ENCODE measurements around the gene ZYG11B. TPM values are rescaled to one million over a fixed set of nuclear protein-coding genes. Genes with fewer than 3 reads are reported as not detected.

Gene ZYG11B
- total and polyA plus RNA-seq, 9 of the 15 experiments (the other 6 are each of a cell fraction or from before 2014, with no cell fraction given): 4.9 to 22.2 (median 12.2) TPM

DNA sequence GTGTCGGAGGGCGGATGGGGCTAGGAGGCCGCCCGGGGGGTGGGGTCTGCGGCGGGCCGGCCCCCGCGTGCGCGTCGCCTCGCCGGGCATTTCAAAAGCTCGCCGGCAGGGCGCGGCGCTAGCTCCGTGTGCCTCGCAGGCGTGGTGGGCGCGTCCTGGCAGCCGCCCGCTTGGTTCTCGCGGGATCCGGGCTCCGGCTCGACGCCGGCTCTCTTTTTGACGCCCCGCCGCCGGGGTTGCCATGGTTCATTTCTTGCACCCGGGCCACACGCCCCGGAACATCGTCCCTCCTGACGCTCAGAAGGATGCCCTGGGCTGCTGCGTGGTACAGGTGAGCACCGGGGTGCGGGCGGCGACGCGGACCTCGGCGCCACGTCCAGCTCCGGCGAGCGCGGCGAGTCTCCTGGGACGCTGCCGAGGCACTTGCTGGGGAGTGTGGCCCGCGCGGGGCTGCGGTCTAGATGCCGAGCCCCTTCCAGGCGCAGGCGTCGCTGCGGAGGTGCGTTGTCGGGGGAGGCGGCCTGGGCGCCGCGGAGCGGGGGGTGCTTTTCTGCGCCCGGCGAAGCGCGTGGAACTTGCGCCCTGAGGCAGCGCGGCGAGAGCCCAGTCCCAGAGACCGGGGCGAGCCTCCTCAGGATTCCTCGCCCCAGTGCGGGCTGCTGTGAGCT, 116.5 kb downstream of the ZYG11B start, which contains the start of gene ZYG11A (continued):
- no peak for TF ChIP-seq TSC22D4 (tag; IDR thresholded peaks at IDR 0.05)
- TF ChIP-seq, protein P1, sequence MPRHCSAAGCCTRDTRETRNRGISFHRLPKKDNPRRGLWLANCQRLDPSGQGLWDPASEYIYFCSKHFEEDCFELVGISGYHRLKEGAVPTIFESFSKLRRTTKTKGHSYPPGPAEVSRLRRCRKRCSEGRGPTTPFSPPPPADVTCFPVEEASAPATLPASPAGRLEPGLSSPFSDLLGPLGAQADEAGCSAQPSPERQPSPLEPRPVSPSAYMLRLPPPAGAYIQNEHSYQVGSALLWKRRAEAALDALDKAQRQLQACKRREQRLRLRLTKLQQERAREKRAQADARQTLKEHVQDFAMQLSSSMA (CRISPR knock-in tag; IDR thresholded peaks at IDR 0.05): no peak
- TF ChIP-seq, protein P2, sequence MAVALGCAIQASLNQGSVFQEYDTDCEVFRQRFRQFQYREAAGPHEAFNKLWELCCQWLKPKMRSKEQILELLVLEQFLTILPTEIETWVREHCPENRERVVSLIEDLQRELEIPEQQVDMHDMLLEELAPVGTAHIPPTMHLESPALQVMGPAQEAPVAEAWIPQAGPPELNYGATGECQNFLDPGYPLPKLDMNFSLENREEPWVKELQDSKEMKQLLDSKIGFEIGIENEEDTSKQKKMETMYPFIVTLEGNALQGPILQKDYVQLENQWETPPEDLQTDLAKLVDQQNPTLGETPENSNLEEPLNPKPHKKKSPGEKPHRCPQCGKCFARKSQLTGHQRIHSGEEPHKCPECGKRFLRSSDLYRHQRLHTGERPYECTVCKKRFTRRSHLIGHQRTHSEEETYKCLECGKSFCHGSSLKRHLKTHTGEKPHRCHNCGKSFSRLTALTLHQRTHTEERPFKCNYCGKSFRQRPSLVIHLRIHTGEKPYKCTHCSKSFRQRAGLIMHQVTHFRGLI (CRISPR knock-in tag; IDR thresholded peaks at IDR 0.05): no peak
- TF ChIP-seq, protein P3, sequence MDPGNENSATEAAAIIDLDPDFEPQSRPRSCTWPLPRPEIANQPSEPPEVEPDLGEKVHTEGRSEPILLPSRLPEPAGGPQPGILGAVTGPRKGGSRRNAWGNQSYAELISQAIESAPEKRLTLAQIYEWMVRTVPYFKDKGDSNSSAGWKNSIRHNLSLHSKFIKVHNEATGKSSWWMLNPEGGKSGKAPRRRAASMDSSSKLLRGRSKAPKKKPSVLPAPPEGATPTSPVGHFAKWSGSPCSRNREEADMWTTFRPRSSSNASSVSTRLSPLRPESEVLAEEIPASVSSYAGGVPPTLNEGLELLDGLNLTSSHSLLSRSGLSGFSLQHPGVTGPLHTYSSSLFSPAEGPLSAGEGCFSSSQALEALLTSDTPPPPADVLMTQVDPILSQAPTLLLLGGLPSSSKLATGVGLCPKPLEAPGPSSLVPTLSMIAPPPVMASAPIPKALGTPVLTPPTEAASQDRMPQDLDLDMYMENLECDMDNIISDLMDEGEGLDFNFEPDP (CRISPR knock-in tag; IDR thresholded peaks at IDR 0.05): no peak
- TF ChIP-seq ELF4 (CRISPR knock-in tag; IDR thresholded peaks at IDR 0.05): no peak
- TF ChIP-seq, protein P4, sequence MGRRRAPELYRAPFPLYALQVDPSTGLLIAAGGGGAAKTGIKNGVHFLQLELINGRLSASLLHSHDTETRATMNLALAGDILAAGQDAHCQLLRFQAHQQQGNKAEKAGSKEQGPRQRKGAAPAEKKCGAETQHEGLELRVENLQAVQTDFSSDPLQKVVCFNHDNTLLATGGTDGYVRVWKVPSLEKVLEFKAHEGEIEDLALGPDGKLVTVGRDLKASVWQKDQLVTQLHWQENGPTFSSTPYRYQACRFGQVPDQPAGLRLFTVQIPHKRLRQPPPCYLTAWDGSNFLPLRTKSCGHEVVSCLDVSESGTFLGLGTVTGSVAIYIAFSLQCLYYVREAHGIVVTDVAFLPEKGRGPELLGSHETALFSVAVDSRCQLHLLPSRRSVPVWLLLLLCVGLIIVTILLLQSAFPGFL (CRISPR knock-in tag; IDR thresholded peaks at IDR 0.05): no peak
- TF ChIP-seq, protein P5, sequence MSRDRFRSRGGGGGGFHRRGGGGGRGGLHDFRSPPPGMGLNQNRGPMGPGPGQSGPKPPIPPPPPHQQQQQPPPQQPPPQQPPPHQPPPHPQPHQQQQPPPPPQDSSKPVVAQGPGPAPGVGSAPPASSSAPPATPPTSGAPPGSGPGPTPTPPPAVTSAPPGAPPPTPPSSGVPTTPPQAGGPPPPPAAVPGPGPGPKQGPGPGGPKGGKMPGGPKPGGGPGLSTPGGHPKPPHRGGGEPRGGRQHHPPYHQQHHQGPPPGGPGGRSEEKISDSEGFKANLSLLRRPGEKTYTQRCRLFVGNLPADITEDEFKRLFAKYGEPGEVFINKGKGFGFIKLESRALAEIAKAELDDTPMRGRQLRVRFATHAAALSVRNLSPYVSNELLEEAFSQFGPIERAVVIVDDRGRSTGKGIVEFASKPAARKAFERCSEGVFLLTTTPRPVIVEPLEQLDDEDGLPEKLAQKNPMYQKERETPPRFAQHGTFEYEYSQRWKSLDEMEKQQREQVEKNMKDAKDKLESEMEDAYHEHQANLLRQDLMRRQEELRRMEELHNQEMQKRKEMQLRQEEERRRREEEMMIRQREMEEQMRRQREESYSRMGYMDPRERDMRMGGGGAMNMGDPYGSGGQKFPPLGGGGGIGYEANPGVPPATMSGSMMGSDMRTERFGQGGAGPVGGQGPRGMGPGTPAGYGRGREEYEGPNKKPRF (IDR thresholded peaks at IDR 0.05; ENCODE audit: low read depth, low read length): no peak
- TF ChIP-seq, protein P6, sequence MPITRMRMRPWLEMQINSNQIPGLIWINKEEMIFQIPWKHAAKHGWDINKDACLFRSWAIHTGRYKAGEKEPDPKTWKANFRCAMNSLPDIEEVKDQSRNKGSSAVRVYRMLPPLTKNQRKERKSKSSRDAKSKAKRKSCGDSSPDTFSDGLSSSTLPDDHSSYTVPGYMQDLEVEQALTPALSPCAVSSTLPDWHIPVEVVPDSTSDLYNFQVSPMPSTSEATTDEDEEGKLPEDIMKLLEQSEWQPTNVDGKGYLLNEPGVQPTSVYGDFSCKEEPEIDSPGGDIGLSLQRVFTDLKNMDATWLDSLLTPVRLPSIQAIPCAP (CRISPR knock-in tag; IDR thresholded peaks at IDR 0.05; ENCODE audit: borderline replicate concordance): no peak
- TF ChIP-seq RUNX1 (IDR thresholded peaks at IDR 0.05; ENCODE audit: low read depth): no peak
- no peak for TF ChIP-seq ZNF3 (CRISPR knock-in tag; IDR thresholded peaks at IDR 0.05)
- TF ChIP-seq CBFA2T2 (conservative IDR thresholded peaks at IDR 0.05): no peak
- 0 out of 2 replicates have a peak, but pooled peaks have one; percentile 46 for TF ChIP-seq PRMT5 (CRISPR knock-in tag; IDR thresholded peaks at IDR 0.05)
- 0 out of 2 replicates have a peak, but pooled peaks have one; percentile 44 for TF ChIP-seq POLR2H (tag; IDR thresholded peaks at IDR 0.05; ENCODE audit: low read depth)
- TF ChIP-seq STAG1 (CRISPR knock-in tag; IDR thresholded peaks at IDR 0.05; ENCODE audit: borderline replicate concordance): no peak
- TF ChIP-seq KDM1A (IDR thresholded peaks at IDR 0.05): 0 out of 4 replicates have a peak, but pooled peaks of 1 of the 2 experiments have one; percentile 13
- peak; percentile 89 for TF ChIP-seq MYC (IDR thresholded peaks at IDR 0.05; ENCODE audit: low read depth, low read length)
- TF ChIP-seq MYC (CRISPR knock-in tag; IDR thresholded peaks at IDR 0.05; ENCODE audit: borderline replicate concordance, low read depth): no peak
- no peak for TF ChIP-seq FOXK1 (CRISPR knock-in tag; IDR thresholded peaks at IDR 0.05; ENCODE audit: borderline replicate concordance)
- TF ChIP-seq HNRNPK (IDR thresholded peaks at IDR 0.05; ENCODE audit: low read depth, low read length, poor library complexity, severe bottlenecking): no peak
- TF ChIP-seq POLR3G (IDR thresholded peaks at IDR 0.05; ENCODE audit: extremely low read depth, insufficient read length, insufficient replicate concordance): no peak
- no peak for TF ChIP-seq HMG20A (CRISPR knock-in tag; conservative IDR thresholded peaks at IDR 0.05)

Data from K562 (cell line).